BLaER1 treated with 17β-estradiol and CSF1 and Interleukin-3, amounts not matched to agents 10 nM and 100 nM (cell line): Measurements from ENCODE around the gene AURKB.

Experiments
- H3K27ac ChIP-seq, 11 experiments: shearing (Covaris generic); formaldehyde crosslinking; 2 replicates each; pipeline ENCODE4 v1.8.1; 2022
- H3K27me3 ChIP-seq, 11 experiments: shearing (Covaris generic); formaldehyde crosslinking; 2 replicates each; pipeline ENCODE4 v1.8.1; 2022
- H3K36me3 ChIP-seq, 11 experiments: shearing (Covaris generic); formaldehyde crosslinking; 2 replicates each; pipeline ENCODE4 v1.8.1; 2022
- H3K4me1 ChIP-seq, 10 experiments: shearing (Covaris generic); formaldehyde crosslinking; 2 replicates each; pipeline ENCODE4 v1.8.1; 2022
- H3K4me2 ChIP-seq, 11 experiments: shearing (Covaris generic); formaldehyde crosslinking; 2 replicates each; pipeline ENCODE4 v1.8.1; 2022
- H3K4me3 ChIP-seq, 10 experiments: shearing (Covaris generic); formaldehyde crosslinking; 2 replicates each; pipeline ENCODE4 v1.8.1; 2022
- H3K9ac ChIP-seq, 11 experiments: shearing (Covaris generic); formaldehyde crosslinking; 2 replicates each; pipeline ENCODE4 v1.8.1; 2022
- H3K9me3 ChIP-seq, 11 experiments: shearing (Covaris generic); formaldehyde crosslinking; replicated peaks in 1 of 11; 2 replicates each; pipeline ENCODE4 v1.8.1; 2022
- H4K20me1 ChIP-seq, 11 experiments: shearing (Covaris generic); formaldehyde crosslinking; 2 replicates each; pipeline ENCODE4 v1.8.1; 2022
- Cebpa-rat ChIP-seq, 11 experiments: shearing (Covaris generic); IDR thresholded peaks; 2 replicates each; pipeline ENCODE4 v1.8.1; 2022

The AURKB gene

GRCh38 chr17:8159032-8159400 is 51.4 kb downstream of the AURKB start:
- no peak overlapping the region for H3K27ac ChIP-seq
- peak overlapping the region in 10 of 11 experiments; percentile 27 to 100 (median 100); a peak in 12 of 22 replicates for H3K4me2 ChIP-seq
- H3K36me3 ChIP-seq = peaks cover 13 to 30% (median 21%) of the 10 kb centered on the region in 11 experiments; a peak in 20 of 22 replicates
- H3K4me3 ChIP-seq = no peak overlapping the region
- peaks cover 10 to 45% (median 26%) of the 10 kb centered on the region in 11 experiments; a peak in 17 of 22 replicates for H4K20me1 ChIP-seq
- TF ChIP-seq Cebpa-rat (IDR thresholded peaks at IDR 0.05) = no peak
- H3K27me3 ChIP-seq = no peaks in the 10 kb centered on the region
- H3K4me1 ChIP-seq = peaks cover 68 to 80% (median 76%) of the 10 kb centered on the region in 10 experiments
- no peaks in the 10 kb centered on the region for H3K9me3 ChIP-seq
- H3K9ac ChIP-seq = peak overlapping the region in 6 of 11 experiments; percentile 7 to 100 (median 45); a peak in 3 of 22 replicates

- H3K36me3 ChIP-seq = peaks cover 13 to 30% (median 21%) of the 10 kb centered on the region in 11 experiments; a peak in 20 of 22 replicates
- H3K4me1 ChIP-seq = peaks cover 68 to 80% (median 76%) of the 10 kb centered on the region in 10 experiments
- H3K4me2 ChIP-seq = peak overlapping the region; percentile 24 to 91 (median 54); a peak in 20 of 22 replicates
- H3K9me3 ChIP-seq = no peaks in the 10 kb centered on the region
- no peaks in the 10 kb centered on the region for H3K27me3 ChIP-seq
- H3K9ac ChIP-seq = peak overlapping the region in 10 of 11 experiments; percentile 36 to 67 (median 44); a peak in 18 of 22 replicates
- peak overlapping the region in 2 of 10 experiments; percentile 25 to 39; a peak in 3 of 20 replicates for H3K4me3 ChIP-seq
- H3K27ac ChIP-seq = peak overlapping the region in 10 of 11 experiments; percentile 24 to 88 (median 60); a peak in 17 of 22 replicates
- TF ChIP-seq Cebpa-rat (IDR thresholded peaks at IDR 0.05) = no peak
- H4K20me1 ChIP-seq = peaks cover 10 to 45% (median 26%) of the 10 kb centered on the region in 11 experiments; a peak in 17 of 22 replicates
These were observed 51.9 kb downstream of the AURKB start for GRCh38 chr17:8158267-8159031.

- Histone ChIP-seq H3K4me3 (peak overlapping the region; percentile 51 to 70 (median 59)), H3K4me1 (peaks cover 68 to 82% (median 76%) of the 10 kb centered on the region in 10 experiments)
These were observed 54.0 kb downstream of the AURKB start for GRCh38 chr17:8156246-8156992.

GRCh38 chr17:8155996-8156245 is 54.5 kb downstream of the AURKB start:
- no peak for TF ChIP-seq Cebpa-rat (IDR thresholded peaks at IDR 0.05)
- H3K9ac ChIP-seq = peak overlapping the region; percentile 54 to 94 (median 72)
- peaks cover 8 to 22% (median 14%) of the 10 kb centered on the region in 11 experiments; a peak in 20 of 22 replicates for H3K36me3 ChIP-seq
- H3K4me2 ChIP-seq = peak overlapping the region; percentile 82 to 99 (median 97)
- peaks cover 64 to 82% (median 73%) of the 10 kb centered on the region in 10 experiments for H3K4me1 ChIP-seq
- H4K20me1 ChIP-seq = peaks cover 7 to 39% (median 16%) of the 10 kb centered on the region in 11 experiments; a peak in 19 of 22 replicates
- H3K9me3 ChIP-seq = no peaks in the 10 kb centered on the region
- H3K27ac ChIP-seq = peak overlapping the region; percentile 23 to 97 (median 69)
- H3K27me3 ChIP-seq = no peaks in the 10 kb centered on the region
- peak overlapping the region; percentile 51 to 66 (median 56) for H3K4me3 ChIP-seq

More at GRCh38 chr17:8156246-8156992, 54.0 kb downstream of the AURKB start:
- peak overlapping the region; percentile 73 to 97 (median 86) for H3K27ac ChIP-seq
- TF ChIP-seq Cebpa-rat (IDR thresholded peaks at IDR 0.05) = no peak
- H3K4me2 ChIP-seq = peak overlapping the region; percentile 85 to 99 (median 97)
- H3K27me3 ChIP-seq = no peaks in the 10 kb centered on the region
- peak overlapping the region; percentile 77 to 94 (median 83) for H3K9ac ChIP-seq
- H4K20me1 ChIP-seq = peaks cover 7 to 42% (median 19%) of the 10 kb centered on the region in 11 experiments; a peak in 17 of 22 replicates
- H3K36me3 ChIP-seq = peaks cover 12 to 27% (median 19%) of the 10 kb centered on the region in 11 experiments; a peak in 20 of 22 replicates
- no peaks in the 10 kb centered on the region for H3K9me3 ChIP-seq

GRCh38 chr17:8155231-8155995 is 55.0 kb downstream of the AURKB start:
- H3K27ac ChIP-seq = peak overlapping the region; percentile 23 to 97 (median 69)
- peaks cover 64 to 82% (median 73%) of the 10 kb centered on the region in 10 experiments for H3K4me1 ChIP-seq
- TF ChIP-seq Cebpa-rat (IDR thresholded peaks at IDR 0.05) = no peak
- H3K27me3 ChIP-seq = no peaks in the 10 kb centered on the region
- H4K20me1 ChIP-seq = peaks cover 12 to 39% (median 20%) of the 10 kb centered on the region in 11 experiments
- H3K9ac ChIP-seq = peak overlapping the region; percentile 54 to 94 (median 72)
- peak overlapping the region; percentile 82 to 99 (median 97) for H3K4me2 ChIP-seq
- H3K9me3 ChIP-seq = no peaks in the 10 kb centered on the region
- H3K36me3 ChIP-seq = peaks cover 8 to 21% (median 13%) of the 10 kb centered on the region in 11 experiments; a peak in 21 of 22 replicates
- H3K4me3 ChIP-seq = peak overlapping the region; percentile 51 to 66 (median 56)
